Liver (tissue), 3 donors: ENCODE data around the gene SPAG16.

ENCODE experiments used
- CTCF ChIP-seq: fragments of 150-350 bp; IDR thresholded peaks from 2 replicates; pipeline ENCODE4 v1.5.1; 2017; ENCODE audit warnings: improper control_type of control experiment, low read depth, low read length; ENCODE audit not compliant: missing input control
- EGR1 ChIP-seq, 2 donors: IDR thresholded peaks; 2 replicates each; pipeline ENCODE4 v1.6.1; 2016 to 2018; ENCODE audit warnings: antibody characterized with exemption in 2 of 2, low read depth in 2 of 2
- GABPA ChIP-seq, 2 donors: IDR thresholded peaks in 1 of 2; conservative IDR thresholded peaks in 1 of 2; 2 replicates each; pipeline ENCODE4 v1.6.1; 2016; ENCODE audit warnings: antibody characterized with exemption in 2 of 2, mild to moderate bottlenecking in 1 of 2, moderate library complexity in 1 of 2
- HNF4G ChIP-seq: IDR thresholded peaks from 2 replicates; pipeline ENCODE4 v1.6.1; 2016; ENCODE audit warnings: antibody characterized with exemption
- JUND ChIP-seq, 2 donors: IDR thresholded peaks; 2 replicates each; pipeline ENCODE4 v1.6.1; 2016; ENCODE audit warnings: antibody characterized with exemption in 2 of 2
- RAD21 ChIP-seq, 2 donors: IDR thresholded peaks; 2 replicates each; pipeline ENCODE4 v1.6.1; 2016; ENCODE audit warnings: antibody characterized with exemption in 2 of 2, mild to moderate bottlenecking in 2 of 2
- TF ChIP-seq, protein P1 (sequence below): IDR thresholded peaks from 2 replicates; pipeline ENCODE4 v1.6.1; 2016; ENCODE audit warnings: antibody characterized with exemption
- TF ChIP-seq, protein P2 (sequence below): IDR thresholded peaks from 2 replicates; pipeline ENCODE4 v1.6.1; 2016; ENCODE audit warnings: antibody characterized with exemption
- TF ChIP-seq, protein P3 (sequence below): IDR thresholded peaks from 2 replicates; pipeline ENCODE4 v1.6.1; 2016; ENCODE audit warnings: antibody characterized with exemption, mild to moderate bottlenecking
- TF ChIP-seq, protein P4 (sequence below): IDR thresholded peaks from 2 replicates; pipeline ENCODE4 v1.6.1; 2016; ENCODE audit warnings: antibody characterized with exemption
- donor health status: healthy.
- donor health status: healthy.

GRCh38 chr2:213279971-213280370, 4.3 kb upstream of the SPAG16 start:
- no peak for TF ChIP-seq GABPA (IDR thresholded peaks at IDR 0.05 in 1 of 2, conservative IDR thresholded peaks at IDR 0.05 in 1 of 2)
- TF ChIP-seq HNF4G: no peak
- TF ChIP-seq, protein P1, sequence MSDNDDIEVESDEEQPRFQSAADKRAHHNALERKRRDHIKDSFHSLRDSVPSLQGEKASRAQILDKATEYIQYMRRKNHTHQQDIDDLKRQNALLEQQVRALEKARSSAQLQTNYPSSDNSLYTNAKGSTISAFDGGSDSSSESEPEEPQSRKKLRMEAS: no peak
- no peak for TF ChIP-seq JUND (IDR thresholded peaks at IDR 0.05)
- no peak for TF ChIP-seq CTCF
- TF ChIP-seq, protein P2, sequence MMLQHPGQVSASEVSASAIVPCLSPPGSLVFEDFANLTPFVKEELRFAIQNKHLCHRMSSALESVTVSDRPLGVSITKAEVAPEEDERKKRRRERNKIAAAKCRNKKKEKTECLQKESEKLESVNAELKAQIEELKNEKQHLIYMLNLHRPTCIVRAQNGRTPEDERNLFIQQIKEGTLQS: no peak
- TF ChIP-seq, protein P3, sequence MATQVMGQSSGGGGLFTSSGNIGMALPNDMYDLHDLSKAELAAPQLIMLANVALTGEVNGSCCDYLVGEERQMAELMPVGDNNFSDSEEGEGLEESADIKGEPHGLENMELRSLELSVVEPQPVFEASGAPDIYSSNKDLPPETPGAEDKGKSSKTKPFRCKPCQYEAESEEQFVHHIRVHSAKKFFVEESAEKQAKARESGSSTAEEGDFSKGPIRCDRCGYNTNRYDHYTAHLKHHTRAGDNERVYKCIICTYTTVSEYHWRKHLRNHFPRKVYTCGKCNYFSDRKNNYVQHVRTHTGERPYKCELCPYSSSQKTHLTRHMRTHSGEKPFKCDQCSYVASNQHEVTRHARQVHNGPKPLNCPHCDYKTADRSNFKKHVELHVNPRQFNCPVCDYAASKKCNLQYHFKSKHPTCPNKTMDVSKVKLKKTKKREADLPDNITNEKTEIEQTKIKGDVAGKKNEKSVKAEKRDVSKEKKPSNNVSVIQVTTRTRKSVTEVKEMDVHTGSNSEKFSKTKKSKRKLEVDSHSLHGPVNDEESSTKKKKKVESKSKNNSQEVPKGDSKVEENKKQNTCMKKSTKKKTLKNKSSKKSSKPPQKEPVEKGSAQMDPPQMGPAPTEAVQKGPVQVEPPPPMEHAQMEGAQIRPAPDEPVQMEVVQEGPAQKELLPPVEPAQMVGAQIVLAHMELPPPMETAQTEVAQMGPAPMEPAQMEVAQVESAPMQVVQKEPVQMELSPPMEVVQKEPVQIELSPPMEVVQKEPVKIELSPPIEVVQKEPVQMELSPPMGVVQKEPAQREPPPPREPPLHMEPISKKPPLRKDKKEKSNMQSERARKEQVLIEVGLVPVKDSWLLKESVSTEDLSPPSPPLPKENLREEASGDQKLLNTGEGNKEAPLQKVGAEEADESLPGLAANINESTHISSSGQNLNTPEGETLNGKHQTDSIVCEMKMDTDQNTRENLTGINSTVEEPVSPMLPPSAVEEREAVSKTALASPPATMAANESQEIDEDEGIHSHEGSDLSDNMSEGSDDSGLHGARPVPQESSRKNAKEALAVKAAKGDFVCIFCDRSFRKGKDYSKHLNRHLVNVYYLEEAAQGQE: no peak
- no peak for TF ChIP-seq RAD21 (IDR thresholded peaks at IDR 0.05)
- no peak for TF ChIP-seq EGR1 (IDR thresholded peaks at IDR 0.05; ENCODE audit: low read depth in 2 of 2)
- TF ChIP-seq, protein P4, sequence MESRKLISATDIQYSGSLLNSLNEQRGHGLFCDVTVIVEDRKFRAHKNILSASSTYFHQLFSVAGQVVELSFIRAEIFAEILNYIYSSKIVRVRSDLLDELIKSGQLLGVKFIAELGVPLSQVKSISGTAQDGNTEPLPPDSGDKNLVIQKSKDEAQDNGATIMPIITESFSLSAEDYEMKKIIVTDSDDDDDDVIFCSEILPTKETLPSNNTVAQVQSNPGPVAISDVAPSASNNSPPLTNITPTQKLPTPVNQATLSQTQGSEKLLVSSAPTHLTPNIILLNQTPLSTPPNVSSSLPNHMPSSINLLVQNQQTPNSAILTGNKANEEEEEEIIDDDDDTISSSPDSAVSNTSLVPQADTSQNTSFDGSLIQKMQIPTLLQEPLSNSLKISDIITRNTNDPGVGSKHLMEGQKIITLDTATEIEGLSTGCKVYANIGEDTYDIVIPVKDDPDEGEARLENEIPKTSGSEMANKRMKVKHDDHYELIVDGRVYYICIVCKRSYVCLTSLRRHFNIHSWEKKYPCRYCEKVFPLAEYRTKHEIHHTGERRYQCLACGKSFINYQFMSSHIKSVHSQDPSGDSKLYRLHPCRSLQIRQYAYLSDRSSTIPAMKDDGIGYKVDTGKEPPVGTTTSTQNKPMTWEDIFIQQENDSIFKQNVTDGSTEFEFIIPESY: no peak
